HCT116 (cell line): ENCODE results near the gene PLEKHG1. TPM values are rescaled to one million over a fixed set of nuclear protein-coding genes. Genes with fewer than 3 reads are reported as not detected.

Experiments used
- ATAC-seq: fragments of 200-7000 bp; cut with Tn5 transposase; 2 replicates; pipeline ENCODE4 v1.9.1; 2020; ENCODE audit warnings: mild to moderate bottlenecking, moderate library complexity
- BruUV-seq: library from RNA; stranded (reverse); fragments of 400-500 nt; replicated peaks from 2 replicates; lab custom pipeline; 2021; lab: Mats Ljungman, UMichigan
- CTCF ChIA-PET: fragments of 300-600 bp; sonication (Branson Sonifier 250); formaldehyde crosslinking; loops from one replicate; lab custom pipeline; 2021; ENCODE audit warnings: antibody characterized with exemption; lab: Charles Lee
- POLR2A ChIA-PET: fragments of 300-600, 350-600 bp; sonication (Branson Sonifier 250); formaldehyde crosslinking; loops from one replicate; lab custom pipeline; 2021; ENCODE audit warnings: antibody characterized with exemption; lab: Charles Lee
- RAD21 ChIA-PET, 2 experiments: fragments of 300-600 bp; sonication (Branson Sonifier 250); formaldehyde crosslinking; loops; one replicate each; lab custom pipeline; 2023; ENCODE audit warnings: low total read pairs in 2 of 2; ENCODE audit not compliant: uncharacterized antibody in 2 of 2, unreplicated experiment in 2 of 2, low non-redundant PET in 1 of 2; lab: Charles Lee
- DNase-seq: peaks from one replicate; pipeline ENCODE4 v3.0.0-alpha.2; 2010; ENCODE audit warnings: low read depth, low spot score
- H2AFZ ChIP-seq: fragments of 200-600 bp; shearing (Covaris generic), sonication (generic); 2 replicates; pipeline ENCODE4 v1.6.1; 2017; ENCODE audit warnings: low read depth, mixed run types, mixed read lengths, antibody characterized with exemption, low read length; ENCODE audit not compliant: poor library complexity, severe bottlenecking
- H3K27ac ChIP-seq: 2 replicates; pipeline ENCODE4 v1.5.1; 2012; ENCODE audit warnings: low read depth, low read length
- H3K27me3 ChIP-seq: fragments of 200-600 bp; sonication (generic); 2 replicates; pipeline ENCODE4 v1.6.1; 2016; ENCODE audit warnings: mixed run types, low read length, mixed read lengths; ENCODE audit not compliant: insufficient read depth
- H3K36me3 ChIP-seq, 2 experiments: fragments of 200-500 bp in 1 of 2; fragments of 200-600 bp in 1 of 2; sonication (Bioruptor generic) in 1 of 2; sonication (generic) in 1 of 2; 2 replicates each; pipeline versions ENCODE4 v1.5.1 to v1.6.1; 2014 to 2016; ENCODE audit warnings: low read length in 2 of 2, inconsistent platforms in 1 of 2, mixed read lengths in 1 of 2, mixed run types in 1 of 2; ENCODE audit not compliant: insufficient read depth in 2 of 2, control insufficient read depth in 1 of 2
- H3K4me1 ChIP-seq, 2 experiments: fragments of 200-600 bp in 1 of 2; sonication (generic) in 1 of 2; 2 replicates each; pipeline versions ENCODE4 v1.5.1 to v1.6.1; 2012 to 2017; ENCODE audit warnings: low read length in 2 of 2, inconsistent platforms in 1 of 2, mild to moderate bottlenecking in 1 of 2, mixed read lengths in 1 of 2, mixed run types in 1 of 2, moderate library complexity in 1 of 2; ENCODE audit not compliant: insufficient read depth in 2 of 2, control insufficient read depth in 1 of 2
- H3K4me2 ChIP-seq: fragments of 200-600 bp; sonication (generic); 2 replicates; pipeline ENCODE4 v1.6.1; 2017; ENCODE audit warnings: mixed run types, low read length, mixed read lengths
- H3K4me3 ChIP-seq, 2 experiments: fragments of 200-600 bp in 1 of 2; sonication (generic) in 1 of 2; replicated peaks in 1 of 2; 2 replicates each; pipeline ENCODE4 v1.5.1; 2011 to 2016; ENCODE audit warnings: low read length in 2 of 2, control low read depth in 1 of 2, low read depth in 1 of 2, mild to moderate bottlenecking in 1 of 2, mixed read lengths in 1 of 2, mixed run types in 1 of 2
- H3K79me2 ChIP-seq: fragments of 200-600 bp; sonication (generic); 2 replicates; pipeline ENCODE4 v1.6.1; 2017; ENCODE audit warnings: mild to moderate bottlenecking, mixed run types, low read length, moderate library complexity, mixed read lengths; ENCODE audit not compliant: insufficient read depth
- H3K9ac ChIP-seq: fragments of 200-600 bp; sonication (generic); 2 replicates; pipeline ENCODE4 v1.6.1; 2016; ENCODE audit warnings: low read length, mixed read lengths
- H3K9me2 ChIP-seq: fragments of 200-600 bp; sonication (generic), shearing (Covaris generic); 2 replicates; pipeline ENCODE4 v1.6.1; 2017; ENCODE audit warnings: mixed run types, mild to moderate bottlenecking, moderate library complexity; ENCODE audit not compliant: insufficient read depth
- H3K9me3 ChIP-seq, 2 experiments: fragments of 200-500 bp in 1 of 2; fragments of 200-600 bp in 1 of 2; sonication (Bioruptor generic) in 1 of 2; sonication (generic) in 1 of 2; 2 replicates each; pipeline ENCODE4 v1.6.1; 2014 to 2017; ENCODE audit warnings: low read length in 2 of 2, mixed read lengths in 2 of 2, inconsistent platforms in 1 of 2, low read depth in 1 of 2, mild to moderate bottlenecking in 1 of 2, mixed run types in 1 of 2, moderate library complexity in 1 of 2; ENCODE audit not compliant: control insufficient read depth in 1 of 2, insufficient read depth in 1 of 2
- H4K20me1 ChIP-seq: fragments of 200-600 bp; sonication (generic), shearing (Covaris generic); 2 replicates; pipeline ENCODE4 v1.6.1; 2017; ENCODE audit warnings: mixed run types, mild to moderate bottlenecking, moderate library complexity; ENCODE audit not compliant: insufficient read depth
- CBX3 ChIP-seq: IDR thresholded peaks from 2 replicates; pipeline ENCODE4 v1.6.1; 2012; ENCODE audit warnings: low read depth
- EGR1 ChIP-seq: IDR thresholded peaks from 2 replicates; pipeline ENCODE4 v1.6.1; 2012; ENCODE audit warnings: low read depth
- EZH2phosphoT487 ChIP-seq: fragments of 200-600 bp; IDR thresholded peaks from 2 replicates; pipeline ENCODE4 v1.6.1; 2018; ENCODE audit warnings: antibody characterized with exemption, borderline replicate concordance
- FOSL1 ChIP-seq: IDR thresholded peaks from 2 replicates; pipeline ENCODE4 v1.6.1; 2012; ENCODE audit warnings: low read depth
- POLR2AphosphoS5 ChIP-seq: IDR thresholded peaks from 2 replicates; pipeline ENCODE4 v1.6.1; 2011; ENCODE audit warnings: mild to moderate bottlenecking, low read depth, low read length, moderate library complexity
- SRF ChIP-seq: IDR thresholded peaks from 2 replicates; pipeline ENCODE4 v1.6.1; 2012; ENCODE audit warnings: low read depth
- intact Hi-C: fragments of 100-400 bp; cut with micrococcal nuclease; formaldehyde crosslinking; loops from 2 replicates; pipeline ENCODE4 v1.10.0; 2022
- total RNA-seq: library from RNA; stranded (reverse); gene quantifications from one replicate; pipeline ENCODE4 v1.2.1, GENCODE V29; 2021; ENCODE audit not compliant: unreplicated experiment
- TF ChIP-seq, protein P1 (sequence below): IDR thresholded peaks from 2 replicates; pipeline ENCODE4 v1.6.1; 2012
- TF ChIP-seq, protein P2 (sequence below): IDR thresholded peaks from 2 replicates; pipeline ENCODE4 v1.6.1; 2012; ENCODE audit warnings: low read depth

Gene PLEKHG1
- total RNA-seq, 1 experiment from 2014 or later, result 10.4 TPM

DNA sequence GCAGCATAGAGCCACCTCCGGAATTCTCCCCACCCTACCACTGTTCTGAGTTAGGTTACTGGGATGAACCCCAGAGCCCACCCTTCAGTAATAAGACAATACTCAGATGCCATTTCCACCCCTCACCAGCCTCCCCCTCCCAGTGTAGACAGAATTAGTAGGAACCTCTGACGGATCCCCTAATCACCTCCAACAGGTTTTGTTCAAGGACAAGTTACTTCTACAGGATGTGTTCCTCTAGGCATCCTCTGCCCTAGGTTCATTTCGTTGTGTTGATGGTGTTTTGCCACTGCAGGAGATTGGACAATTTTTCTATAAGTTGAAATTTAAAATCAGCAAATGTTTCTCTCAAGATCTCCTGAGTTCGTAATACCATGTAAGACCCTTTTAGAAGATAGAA is 22.8 kb downstream of the PLEKHG1 start:
- POLR2A ChIA-PET, result no interaction called here
- Histone ChIP-seq H3K36me3 (no peaks in the 10 kb centered on the region), H3K4me1 (no peaks in the 10 kb centered on the region), H3K4me2 (no peak overlapping the region), H3K9ac (no peak overlapping the region), H3K79me2 (no peaks in the 10 kb centered on the region), H4K20me1 (no peaks in the 10 kb centered on the region), H3K4me3 (no peak overlapping the region), H3K9me3 (no peaks in the 10 kb centered on the region), H3K27ac (no peak overlapping the region), H3K27me3 (no peaks in the 10 kb centered on the region), H2AFZ (no peak overlapping the region), H3K9me2 (no peaks in the 10 kb centered on the region)
- RAD21 ChIA-PET, result no interaction called here
- CTCF ChIA-PET, result no interaction called here
- ATAC-seq (no peak), DNase-seq (no peak)
- no TSS peak for BruUV-seq
- intact Hi-C loops, result no loop called here
- TF ChIP-seq, protein P1, sequence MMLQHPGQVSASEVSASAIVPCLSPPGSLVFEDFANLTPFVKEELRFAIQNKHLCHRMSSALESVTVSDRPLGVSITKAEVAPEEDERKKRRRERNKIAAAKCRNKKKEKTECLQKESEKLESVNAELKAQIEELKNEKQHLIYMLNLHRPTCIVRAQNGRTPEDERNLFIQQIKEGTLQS, result no peak
- TF ChIP-seq FOSL1 (no peak), EGR1 (no peak), CBX3 (no peak), POLR2AphosphoS5 (no peak), EZH2phosphoT487 (no peak), SRF (no peak)
- TF ChIP-seq, protein P2, sequence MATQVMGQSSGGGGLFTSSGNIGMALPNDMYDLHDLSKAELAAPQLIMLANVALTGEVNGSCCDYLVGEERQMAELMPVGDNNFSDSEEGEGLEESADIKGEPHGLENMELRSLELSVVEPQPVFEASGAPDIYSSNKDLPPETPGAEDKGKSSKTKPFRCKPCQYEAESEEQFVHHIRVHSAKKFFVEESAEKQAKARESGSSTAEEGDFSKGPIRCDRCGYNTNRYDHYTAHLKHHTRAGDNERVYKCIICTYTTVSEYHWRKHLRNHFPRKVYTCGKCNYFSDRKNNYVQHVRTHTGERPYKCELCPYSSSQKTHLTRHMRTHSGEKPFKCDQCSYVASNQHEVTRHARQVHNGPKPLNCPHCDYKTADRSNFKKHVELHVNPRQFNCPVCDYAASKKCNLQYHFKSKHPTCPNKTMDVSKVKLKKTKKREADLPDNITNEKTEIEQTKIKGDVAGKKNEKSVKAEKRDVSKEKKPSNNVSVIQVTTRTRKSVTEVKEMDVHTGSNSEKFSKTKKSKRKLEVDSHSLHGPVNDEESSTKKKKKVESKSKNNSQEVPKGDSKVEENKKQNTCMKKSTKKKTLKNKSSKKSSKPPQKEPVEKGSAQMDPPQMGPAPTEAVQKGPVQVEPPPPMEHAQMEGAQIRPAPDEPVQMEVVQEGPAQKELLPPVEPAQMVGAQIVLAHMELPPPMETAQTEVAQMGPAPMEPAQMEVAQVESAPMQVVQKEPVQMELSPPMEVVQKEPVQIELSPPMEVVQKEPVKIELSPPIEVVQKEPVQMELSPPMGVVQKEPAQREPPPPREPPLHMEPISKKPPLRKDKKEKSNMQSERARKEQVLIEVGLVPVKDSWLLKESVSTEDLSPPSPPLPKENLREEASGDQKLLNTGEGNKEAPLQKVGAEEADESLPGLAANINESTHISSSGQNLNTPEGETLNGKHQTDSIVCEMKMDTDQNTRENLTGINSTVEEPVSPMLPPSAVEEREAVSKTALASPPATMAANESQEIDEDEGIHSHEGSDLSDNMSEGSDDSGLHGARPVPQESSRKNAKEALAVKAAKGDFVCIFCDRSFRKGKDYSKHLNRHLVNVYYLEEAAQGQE, result no peak
